H1 (cell line): ENCODE results near the gene COBLL1.

Experiments used
- CBX5 ChIP-seq: fragments of 300-800, 300-1000 bp; sonication (generic); IDR thresholded peaks from 2 replicates; pipeline ENCODE4 v1.7.1; 2016; ENCODE audit warnings: antibody characterized with exemption, low read length, low read depth
- CEBPB ChIP-seq: IDR thresholded peaks from 2 replicates; pipeline ENCODE4 v1.6.1; 2012; ENCODE audit warnings: low read depth, low read length
- CREB1 ChIP-seq: IDR thresholded peaks from 2 replicates; pipeline ENCODE4 v1.6.1; 2012; ENCODE audit warnings: inconsistent platforms
- CTCF ChIP-seq, 3 experiments: IDR thresholded peaks; 1 replicate in 2 of 3; 2 replicates in 1 of 3; pipeline versions ENCODE4 v1.5.1 to v1.6.1; 2011; ENCODE audit warnings: low read length in 3 of 3, mild to moderate bottlenecking in 3 of 3, inconsistent platforms in 2 of 3, low read depth in 1 of 3, moderate library complexity in 1 of 3; ENCODE audit not compliant: insufficient read depth in 1 of 3; ENCODE audit errors: control extremely low read depth in 1 of 3
- GABPA ChIP-seq: IDR thresholded peaks from 2 replicates; pipeline ENCODE4 v1.6.1; 2011; ENCODE audit warnings: mild to moderate bottlenecking, low read length, moderate library complexity, borderline replicate concordance; ENCODE audit not compliant: insufficient read depth
- HDAC6 ChIP-seq: IDR thresholded peaks from one replicate; pipeline ENCODE4 v1.7.1; 2012; ENCODE audit warnings: low read depth, mild to moderate bottlenecking, inconsistent platforms, low read length, moderate library complexity
- JUND ChIP-seq: IDR thresholded peaks from 2 replicates; pipeline ENCODE4 v1.6.1; 2011; ENCODE audit warnings: mild to moderate bottlenecking, improper control_type of control experiment, low read length
- NRF1 ChIP-seq: IDR thresholded peaks from 2 replicates; pipeline ENCODE4 v1.6.1; 2011; ENCODE audit warnings: mild to moderate bottlenecking, low read depth, low read length, improper control_type of control experiment
- POLR2A ChIP-seq, 2 experiments: IDR thresholded peaks; 1 replicate in 1 of 2; 2 replicates in 1 of 2; pipeline ENCODE4 v1.6.1; 2011; ENCODE audit warnings: low read depth in 2 of 2, low read length in 2 of 2, mild to moderate bottlenecking in 2 of 2; ENCODE audit errors: control extremely low read depth in 1 of 2
- RAD21 ChIP-seq, 2 experiments: IDR thresholded peaks in 1 of 2; conservative IDR thresholded peaks in 1 of 2; 2 replicates each; pipeline ENCODE4 v1.6.1; 2011; ENCODE audit warnings: low read depth in 2 of 2, low read length in 2 of 2, improper control_type of control experiment in 1 of 2, inconsistent platforms in 1 of 2, mild to moderate bottlenecking in 1 of 2, moderate library complexity in 1 of 2
- RNF2 ChIP-seq: fragments of 200-900, 300-1000 bp; sonication (generic); IDR thresholded peaks from 2 replicates; pipeline ENCODE4 v1.7.1; 2016; ENCODE audit warnings: borderline replicate concordance, low read depth, mild to moderate bottlenecking, antibody characterized with exemption, low read length; ENCODE audit not compliant: poor library complexity, severe bottlenecking; ENCODE audit errors: missing control alignments
- SP2 ChIP-seq: IDR thresholded peaks from 2 replicates; pipeline ENCODE4 v1.6.1; 2012; ENCODE audit warnings: mild to moderate bottlenecking, low read length, inconsistent platforms
- YY1 ChIP-seq: IDR thresholded peaks from 2 replicates; pipeline ENCODE4 v1.6.1; 2011; ENCODE audit warnings: low read depth, mild to moderate bottlenecking, low read length
- TF ChIP-seq, protein P1 (sequence below): IDR thresholded peaks from 2 replicates; pipeline ENCODE4 v1.6.1; 2011; ENCODE audit warnings: low read depth, mild to moderate bottlenecking, low read length; ENCODE audit not compliant: insufficient read depth

- TF ChIP-seq CTCF (IDR thresholded peaks at IDR 0.05; ENCODE audit: control extremely low read depth in 1 of 3, insufficient read depth in 1 of 3, low read depth in 1 of 3, low read length in 3 of 3) (no peak), RNF2 (no peak), HDAC6 (no peak), JUND (no peak), NRF1 (no peak), CBX5 (no peak), RAD21 (IDR thresholded peaks at IDR 0.05 in 1 of 2, conservative IDR thresholded peaks at IDR 0.05 in 1 of 2; ENCODE audit: low read depth in 2 of 2, low read length in 2 of 2) (no peak), CREB1 (no peak), CEBPB (no peak), SP2 (no peak), GABPA (no peak), YY1 (no peak), POLR2A (IDR thresholded peaks at IDR 0.05; ENCODE audit: control extremely low read depth in 1 of 2, low read depth in 2 of 2, low read length in 2 of 2) (no peak)
- TF ChIP-seq, protein P1, sequence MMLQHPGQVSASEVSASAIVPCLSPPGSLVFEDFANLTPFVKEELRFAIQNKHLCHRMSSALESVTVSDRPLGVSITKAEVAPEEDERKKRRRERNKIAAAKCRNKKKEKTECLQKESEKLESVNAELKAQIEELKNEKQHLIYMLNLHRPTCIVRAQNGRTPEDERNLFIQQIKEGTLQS: no peak
Measured at GRCh38 chr2:164818149-164819136, 23.2 kb downstream of the COBLL1 start.
